ENCODE data around the gene PNLIPRP3. TPM values are rescaled to one million over a fixed set of nuclear protein-coding genes. Genes with fewer than 3 reads are reported as not detected.

The PNLIPRP3 gene
- total RNA-seq, 1 experiment from 2014 or later, result not detected

- H3K14ac ChIP-seq (ENCODE audit: insufficient read depth, low read length), result no peak overlapping the region
- Mint-ChIP-seq H3K4me1 (peaks cover 2 to 3% of the 10 kb centered on the region in 2 experiments; a peak in 2 of 4 replicates), H3K27ac (no peak overlapping the region), H3K36me3 (ENCODE audit: insufficient read depth in 1 of 3, low read depth in 3 of 3) (no peaks in the 10 kb centered on the region), H3K9me3 (no peaks in the 10 kb centered on the region), H3K27me3 (ENCODE audit: low read depth) (peaks cover 1% of the 10 kb centered on the region; the same call in 1 of the 2 replicates), H3K4me3 (no peak overlapping the region)
- H3T11ph ChIP-seq (ENCODE audit: low read length), result no peak overlapping the region
- H2AFZ ChIP-seq (ENCODE audit: low read length), result no peak overlapping the region
- H3K27ac ChIP-seq (ENCODE audit: insufficient read length, low read depth, low read length), result no peak overlapping the region
- TF ChIP-seq CTCF (conservative IDR thresholded peaks at IDR 0.05), result no peak
- H3K23me2 ChIP-seq (ENCODE audit: insufficient read length, low read depth, low read length, poor library complexity, severe bottlenecking), result no peaks in the 10 kb centered on the region
- no peak overlapping the region for H2BK20ac ChIP-seq (ENCODE audit: low read depth, low read length, poor library complexity, severe bottlenecking)
- DNase-seq, result no peak
- no peak overlapping the region for H3K4ac ChIP-seq (ENCODE audit: low read depth, low read length)
- no peak overlapping the region for H3K9ac ChIP-seq (ENCODE audit: extremely low read depth, insufficient read length, low read length)
- no peak overlapping the region for H4K91ac ChIP-seq (ENCODE audit: insufficient read length, low read depth, low read length)
- no peaks in the 10 kb centered on the region for H4K20me1 ChIP-seq (ENCODE audit: control insufficient read depth, insufficient read depth, insufficient read length)
- no peaks in the 10 kb centered on the region for H3K4me1 ChIP-seq (ENCODE audit: insufficient read depth, low read length)
- H2BK12ac ChIP-seq (ENCODE audit: insufficient read length, low read depth, low read length), result no peak overlapping the region
- H3K4me2 ChIP-seq (ENCODE audit: insufficient read depth, insufficient read length, low read length), result no peak overlapping the region
- no CpG with 5 or more reads among the region's 7 CpGs for WGBS (ENCODE audit: extremely low coverage, insufficient read length, low lambda C conversion rate)
- H3K27me3 ChIP-seq (ENCODE audit: insufficient read depth, low read length), result no peaks in the 10 kb centered on the region
- H3K18ac ChIP-seq (ENCODE audit: insufficient read length, low read depth, low read length), result no peak overlapping the region
- no peak overlapping the region for H2AK5ac ChIP-seq (ENCODE audit: insufficient read length, low read length)
- H3K79me2 ChIP-seq (ENCODE audit: insufficient read depth, low read length), result no peaks in the 10 kb centered on the region
- H2BK120ac ChIP-seq (ENCODE audit: low read depth, low read length, poor library complexity, severe bottlenecking), result no peak overlapping the region
- no peak overlapping the region for H4K5ac ChIP-seq (ENCODE audit: insufficient read length, low read depth, low read length)
- H3K9me3 ChIP-seq (ENCODE audit: control insufficient read depth, low read depth, low read length), result no peaks in the 10 kb centered on the region
- no peak overlapping the region for H3K56ac ChIP-seq (ENCODE audit: insufficient read length, low read depth, low read length)
- H3K23ac ChIP-seq (ENCODE audit: insufficient read length, low read depth, low read length), result no peak overlapping the region
- H2BK5ac ChIP-seq (ENCODE audit: insufficient read length, low read length), result no peak overlapping the region
- no peaks in the 10 kb centered on the region for H3K79me1 ChIP-seq (ENCODE audit: insufficient read depth, low read depth, low read length, poor library complexity, severe bottlenecking)
- no peak overlapping the region for H4K8ac ChIP-seq (replicated peaks; ENCODE audit: insufficient read length, low read depth, low read length)
- H2BK15ac ChIP-seq (ENCODE audit: low read depth, low read length), result no peak overlapping the region
Measured at GRCh38 chr10:116408719-116409118, 18.9 kb upstream of the PNLIPRP3 start.
